GM19324 (cell line): ENCODE results near the gene VAV2.

Experiments used
- ATAC-seq: cut with Tn5 transposase; IDR thresholded peaks from one replicate; pipeline ENCODE4 v1.9.1; 2021; ENCODE audit warnings: mild to moderate bottlenecking, moderate library complexity; ENCODE audit not compliant: unreplicated experiment, low FRiP score

VAV2 gene

DNA sequence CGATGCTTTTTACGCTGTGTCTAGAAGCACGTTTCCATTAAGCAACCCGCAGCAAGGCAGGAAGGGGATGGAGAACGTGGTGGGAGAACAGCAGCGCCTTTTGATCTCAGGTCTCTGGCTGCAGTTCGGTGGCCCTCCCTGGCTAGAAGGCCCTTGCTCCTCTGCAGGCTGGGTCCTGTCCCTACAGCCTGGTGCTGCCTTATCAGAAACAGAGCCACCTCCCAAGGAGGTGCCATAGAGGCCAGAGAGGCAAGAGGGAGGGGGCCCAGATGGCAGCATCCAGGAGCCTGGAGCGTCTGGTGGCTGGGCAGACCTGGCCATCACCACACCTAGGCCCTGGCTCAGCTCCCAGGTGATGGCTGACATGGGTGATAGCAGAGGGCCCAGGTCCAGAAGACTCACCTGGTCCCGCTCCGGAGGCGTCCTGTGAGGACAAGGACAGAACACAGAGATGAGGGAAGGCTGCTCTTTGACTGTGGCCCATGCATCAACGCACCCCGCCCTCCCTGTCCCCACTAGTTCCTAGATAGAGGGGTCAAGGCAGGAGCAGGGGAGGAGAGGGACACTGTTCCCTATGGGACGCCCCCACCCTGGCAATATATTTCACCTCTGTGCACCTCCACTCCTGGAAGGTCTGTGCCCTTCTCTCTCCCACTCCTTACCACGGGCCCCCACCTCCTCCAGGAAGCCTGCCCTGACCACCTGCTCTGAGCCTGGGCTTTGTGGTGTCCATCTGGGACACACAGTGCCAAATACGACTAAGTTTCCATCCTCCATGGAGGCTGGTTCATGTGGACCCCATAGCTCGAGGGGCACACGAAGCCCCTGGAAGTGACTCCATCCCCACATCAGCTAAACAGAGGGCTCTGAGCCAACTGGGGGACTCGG lies 212.4 kb downstream of the VAV2 start:
- ATAC-seq, result no peak

DNA sequence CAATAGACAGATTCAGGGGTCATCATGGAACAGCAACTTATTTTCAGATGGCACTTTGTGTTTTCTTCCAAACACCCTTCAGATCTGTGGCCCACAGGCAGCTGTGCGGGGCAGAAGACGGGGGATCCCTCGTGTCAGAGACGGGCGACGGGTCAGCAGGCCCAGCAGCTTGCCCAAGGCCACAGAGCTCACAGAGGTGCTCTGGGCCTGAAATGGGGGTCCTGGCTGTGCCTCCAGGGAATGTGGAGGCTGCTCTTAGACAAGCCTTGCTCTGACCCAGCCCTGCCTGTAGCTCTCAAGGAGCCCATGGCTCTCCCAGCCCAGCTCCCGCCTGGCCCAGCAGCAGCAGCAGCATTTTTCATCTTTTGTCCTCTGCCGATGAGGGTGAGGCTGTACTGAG lies 213.0 kb downstream of the VAV2 start:
- ATAC-seq, result no peak

DNA sequence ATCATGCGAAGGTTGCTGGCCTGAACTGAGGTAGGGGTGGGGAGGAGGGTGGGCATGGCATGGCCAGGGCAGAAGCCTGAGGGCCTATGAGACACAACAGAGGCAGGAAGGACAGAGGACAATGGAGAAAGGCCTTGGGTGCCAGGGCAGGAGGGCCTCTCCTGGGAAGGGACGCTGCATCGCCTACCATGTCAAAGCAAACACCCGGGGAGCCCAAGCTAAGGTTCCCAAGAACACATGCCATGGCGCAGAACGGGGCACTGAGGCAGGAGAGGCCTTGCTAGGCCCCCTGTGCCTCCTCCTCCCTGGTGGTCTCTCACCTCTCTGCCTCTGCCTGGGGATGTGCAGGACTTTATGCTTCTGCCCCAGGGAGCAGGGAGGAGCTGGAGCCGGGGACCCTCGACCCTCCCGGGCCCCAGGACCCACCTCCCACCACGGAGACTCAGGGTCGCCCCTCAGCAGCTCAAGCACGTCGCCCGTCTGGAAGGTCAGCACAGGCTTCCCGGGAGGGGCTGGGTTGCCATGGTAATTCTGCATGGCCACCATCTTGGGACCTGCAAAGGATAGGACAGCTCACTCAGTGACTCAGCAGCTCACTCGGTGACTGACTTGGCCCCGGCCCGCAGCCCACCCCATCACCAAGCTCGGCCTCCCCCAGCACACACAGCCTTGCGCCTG lies 213.6 kb downstream of the VAV2 start:
- ATAC-seq, result no peak

DNA sequence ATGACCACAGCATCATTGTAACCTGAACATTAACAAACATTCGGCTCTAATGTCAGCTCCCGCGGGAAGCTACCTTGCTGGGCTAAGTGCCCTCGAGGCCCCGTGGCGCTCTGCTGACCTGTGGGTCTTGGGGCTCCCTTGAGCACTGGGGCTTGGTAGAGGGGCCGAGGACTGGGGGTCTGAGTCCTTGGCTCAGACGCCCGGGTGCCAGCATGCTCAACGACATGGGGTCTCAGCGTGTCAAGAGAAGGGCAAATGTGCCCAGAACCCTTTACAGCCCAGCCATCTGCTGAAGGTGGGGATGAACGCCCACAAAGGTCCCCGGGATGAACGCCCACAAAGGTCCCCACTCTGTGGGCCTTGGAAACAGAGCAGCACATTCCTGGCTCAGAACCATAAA lies 214.3 kb downstream of the VAV2 start:
- no peak for ATAC-seq

DNA sequence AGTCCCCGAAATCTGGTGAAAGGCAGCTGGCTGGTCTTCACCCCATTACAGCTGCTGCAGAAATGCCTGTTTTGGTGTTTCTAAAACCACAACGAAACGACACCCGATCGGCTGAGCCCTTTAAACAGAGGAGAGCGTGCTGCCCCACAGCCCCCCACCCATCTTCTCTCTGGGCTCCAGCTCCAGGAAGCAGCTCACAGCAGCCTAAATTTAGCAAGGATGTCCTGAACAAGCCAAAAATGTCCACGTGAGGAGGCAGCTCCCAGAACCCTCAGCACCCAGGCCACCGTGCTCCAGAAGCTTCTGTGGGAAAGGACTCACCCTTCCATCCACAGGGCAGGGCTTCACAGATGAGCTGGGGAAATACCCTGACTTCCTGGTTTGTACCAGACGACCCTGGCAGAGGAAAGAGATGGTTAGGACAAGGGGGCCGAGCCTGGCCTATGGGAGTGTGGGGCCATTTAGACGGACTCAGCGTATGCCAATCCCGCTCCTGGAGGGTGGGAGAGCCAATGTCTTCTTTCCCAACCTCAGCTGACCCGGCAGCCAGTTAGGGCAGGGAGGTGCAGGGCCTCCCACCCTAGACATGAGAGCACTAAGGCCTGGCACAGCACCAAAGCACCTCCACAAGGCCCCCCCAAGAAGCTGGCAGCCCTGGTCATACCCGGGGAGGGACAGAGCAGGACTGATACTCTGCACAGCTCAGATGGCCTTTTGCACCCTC lies 214.9 kb downstream of the VAV2 start:
- ATAC-seq, result no peak

DNA sequence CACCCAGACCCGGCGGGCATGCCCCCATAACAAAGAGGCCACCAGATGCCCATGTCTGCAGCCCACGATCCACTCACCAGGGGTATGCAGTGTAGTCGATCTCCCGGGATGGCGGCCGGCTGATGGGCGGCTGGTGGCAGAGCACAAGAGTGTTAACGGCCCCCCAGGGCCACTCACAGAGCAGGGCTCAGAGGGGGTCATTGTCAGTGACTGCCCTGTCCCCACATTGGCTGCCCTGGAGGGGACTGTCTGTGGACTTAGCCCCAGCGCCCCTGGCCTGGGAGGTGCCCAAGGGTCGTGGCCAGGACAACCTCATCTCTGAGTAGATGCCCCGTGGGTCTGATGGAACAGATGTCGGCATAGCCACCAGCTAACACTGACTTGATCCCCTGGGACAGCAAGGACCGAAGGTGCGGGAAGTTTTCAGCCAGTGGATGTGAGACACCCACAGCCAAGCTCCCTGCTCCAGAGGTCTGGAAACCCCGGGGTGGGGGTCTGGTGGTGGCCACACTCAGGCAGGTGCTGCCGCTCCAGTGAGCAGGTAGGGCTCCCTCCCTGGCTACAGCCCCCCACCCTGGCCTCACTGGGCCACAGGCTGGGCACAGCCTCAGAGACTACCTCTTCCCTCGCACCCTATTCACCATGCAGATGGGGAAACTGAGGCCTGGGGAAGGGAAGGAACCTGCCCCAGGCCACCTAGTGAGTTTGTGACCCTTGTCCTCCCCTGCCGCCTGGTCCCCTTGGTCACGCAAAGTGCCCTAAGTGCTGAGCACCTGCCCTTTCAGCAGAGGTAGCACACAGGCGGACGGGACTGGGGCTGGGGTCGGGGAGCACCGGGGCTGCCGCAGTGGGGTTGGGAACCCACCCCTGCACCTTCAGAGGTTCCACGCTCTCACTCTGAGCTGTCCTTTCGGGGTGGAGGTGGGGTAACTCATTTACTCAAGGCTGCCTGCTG lies 215.9 kb downstream of the VAV2 start:
- ATAC-seq, result no peak

DNA sequence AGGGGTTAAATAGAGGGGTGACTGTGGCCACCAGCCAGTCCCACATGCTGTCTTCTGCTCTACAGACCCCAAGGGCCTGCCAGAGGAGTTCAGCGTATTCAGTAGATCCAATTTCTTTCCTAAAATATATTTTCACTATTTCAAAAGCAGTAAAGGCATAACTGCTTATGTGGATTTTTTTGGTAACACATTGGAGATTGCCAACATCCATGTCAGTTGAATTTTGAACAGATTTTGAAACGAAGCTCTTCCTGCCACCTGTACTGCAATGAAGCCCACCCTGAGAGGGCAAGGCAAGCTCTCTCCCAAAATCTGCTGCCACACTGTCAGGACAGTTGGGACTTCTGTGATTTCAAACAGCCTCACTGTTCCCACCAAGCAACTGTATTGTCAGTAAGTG lies 216.8 kb downstream of the VAV2 start:
- ATAC-seq, result no peak

DNA sequence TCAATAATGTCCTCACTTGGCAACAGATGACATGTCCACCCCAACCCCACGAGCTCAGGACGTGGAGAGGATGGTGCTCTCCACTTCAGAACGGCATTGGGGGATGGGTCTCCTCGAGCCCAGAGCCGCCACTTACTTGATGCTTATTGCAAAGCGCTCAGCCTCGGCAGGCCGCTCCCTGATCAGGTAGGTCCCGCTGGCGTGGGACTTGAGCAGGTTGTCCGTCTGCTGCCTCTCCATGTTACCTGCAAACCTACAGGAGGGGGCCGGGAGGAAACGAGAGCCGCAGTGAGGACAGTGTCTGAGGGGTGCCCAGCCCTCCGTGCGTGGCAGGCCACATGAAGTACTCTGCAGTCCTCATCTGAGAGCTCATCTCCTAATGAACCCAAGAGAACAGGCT lies 217.3 kb downstream of the VAV2 start:
- ATAC-seq, result no peak

DNA sequence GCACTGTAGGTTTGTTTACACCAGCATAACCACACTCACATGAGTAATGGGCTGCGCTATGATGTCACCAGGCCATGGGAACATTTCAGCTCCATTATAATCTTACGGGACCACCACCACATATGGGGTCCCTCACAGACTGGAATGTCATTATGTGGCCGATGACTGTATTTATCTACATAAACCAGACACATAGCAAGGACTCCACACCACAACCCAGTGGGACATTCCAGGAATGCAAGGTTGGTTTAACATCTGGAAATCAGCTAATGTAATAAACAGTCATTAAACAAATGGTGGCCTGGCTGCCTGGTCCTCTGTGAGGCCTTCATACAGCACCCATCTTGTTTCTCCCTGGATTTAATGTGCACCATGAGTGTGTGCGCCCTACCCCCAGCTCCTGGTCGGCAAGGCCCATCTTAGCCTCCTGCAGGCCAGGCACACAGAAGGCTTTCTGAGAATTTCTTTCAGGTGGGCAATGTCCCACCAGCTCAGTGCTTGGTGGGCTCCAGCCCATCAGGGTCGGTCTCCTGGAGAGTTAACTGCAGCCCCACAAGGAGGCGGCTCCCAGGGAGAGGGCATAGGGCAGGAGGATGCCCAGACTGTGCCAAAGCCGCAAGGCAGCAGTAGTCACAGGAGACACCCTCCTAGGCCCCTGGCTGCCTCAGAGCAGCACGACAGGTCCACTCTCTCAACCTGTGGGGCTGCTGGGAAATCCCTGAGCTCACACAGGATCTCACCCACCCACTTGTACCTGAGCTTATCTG lies 218.1 kb downstream of the VAV2 start:
- ATAC-seq, result no peak

DNA sequence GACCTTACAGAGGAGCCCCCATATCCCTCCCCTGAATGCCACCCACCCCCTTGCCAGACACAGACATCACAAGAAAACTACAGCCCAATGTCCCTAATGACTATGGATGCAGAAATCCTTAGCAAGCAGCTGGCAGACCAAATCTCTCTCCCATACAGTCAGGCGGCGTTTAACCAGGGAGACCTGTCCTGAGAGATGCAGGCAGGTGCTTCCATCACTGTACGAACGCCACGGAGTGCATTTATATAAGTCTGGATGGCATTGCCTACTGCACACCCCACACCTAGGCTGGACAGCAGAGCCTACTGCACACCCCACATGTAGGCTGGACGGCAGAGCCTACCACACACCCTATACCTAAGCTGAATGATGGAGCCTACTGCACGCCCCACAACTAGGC lies 219.5 kb downstream of the VAV2 start:
- no peak for ATAC-seq

DNA sequence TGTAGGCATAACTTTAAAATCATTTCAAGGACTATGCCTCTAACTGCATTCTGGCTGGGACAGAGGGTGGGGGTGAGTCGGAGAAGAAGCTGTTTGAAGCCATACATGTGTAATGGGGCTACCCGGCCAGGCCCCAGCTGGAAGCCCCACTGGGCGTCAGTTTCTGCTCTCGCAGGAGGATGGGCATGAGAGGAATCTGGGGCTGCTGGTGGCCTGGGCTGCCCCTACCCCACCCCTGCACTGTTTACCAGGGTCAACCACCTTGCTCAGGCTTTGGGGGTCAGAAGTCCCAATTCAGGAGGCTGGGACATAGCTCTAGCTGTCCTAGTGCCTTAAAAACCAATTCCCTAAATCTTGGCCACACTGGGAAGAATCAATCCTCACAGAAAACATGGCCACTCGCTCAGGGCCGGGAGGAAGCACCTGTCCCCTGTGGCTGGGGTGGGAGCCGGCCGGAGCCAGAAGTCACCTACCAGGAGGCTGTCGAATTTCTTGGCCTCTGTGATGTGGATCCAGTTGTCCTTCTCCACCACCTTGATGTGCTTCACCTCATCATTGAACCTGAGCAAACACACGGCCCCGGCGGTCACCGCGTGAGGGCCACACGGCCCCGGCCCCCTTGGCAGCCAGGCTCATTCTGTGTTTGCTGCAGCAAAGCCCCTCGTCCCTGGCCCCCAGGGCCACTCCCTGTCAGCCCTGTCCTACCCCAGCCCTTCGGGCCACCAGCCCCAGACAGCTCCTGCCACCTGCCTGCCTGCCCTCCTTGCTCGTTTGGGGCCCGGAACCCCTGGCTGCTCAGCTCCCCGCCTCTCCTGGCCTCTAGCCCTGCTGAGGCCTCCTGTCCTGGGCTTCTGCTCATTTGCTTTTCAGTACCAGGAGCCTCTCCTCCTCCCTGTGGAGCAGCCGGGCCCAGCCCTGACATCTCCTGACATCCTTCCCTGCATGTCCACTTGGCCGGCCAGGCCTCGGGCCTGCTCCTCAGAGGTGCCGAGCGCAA lies 220.3 kb downstream of the VAV2 start:
- no peak for ATAC-seq

DNA sequence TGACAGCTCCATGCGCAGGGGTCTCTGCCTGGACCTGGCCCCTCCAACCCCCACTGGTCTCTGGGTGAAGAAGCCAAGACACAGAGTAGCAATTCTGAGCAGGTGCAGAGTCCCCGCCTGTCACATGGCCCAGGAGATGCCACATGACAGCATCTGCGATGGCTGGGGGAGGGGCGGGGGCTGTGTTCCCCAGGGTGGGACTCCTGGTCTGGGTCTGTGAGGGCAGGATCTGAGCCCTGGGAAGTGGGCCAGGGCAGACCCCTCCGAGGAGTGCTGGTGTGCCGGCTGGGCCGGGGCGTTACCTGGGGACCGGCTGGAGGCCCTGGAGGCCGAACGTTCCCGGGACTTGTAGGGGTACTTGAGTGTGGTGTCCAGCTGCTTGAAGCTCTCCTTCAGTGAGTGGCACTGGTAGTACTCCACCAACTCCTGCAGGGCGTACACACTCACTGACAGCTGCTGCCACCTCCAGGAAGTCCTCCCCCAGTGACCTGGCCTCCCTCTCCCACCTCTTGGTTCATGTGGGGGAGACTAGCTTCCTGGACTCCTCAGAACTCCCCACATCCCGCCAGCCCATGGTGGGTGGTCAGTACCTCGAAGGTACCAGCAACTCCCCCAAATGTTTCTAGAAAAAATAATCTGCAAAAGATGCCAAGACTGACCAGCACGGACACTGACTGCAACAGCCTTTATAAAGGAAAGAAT lies 221.9 kb downstream of the VAV2 start:
- no peak for ATAC-seq

DNA sequence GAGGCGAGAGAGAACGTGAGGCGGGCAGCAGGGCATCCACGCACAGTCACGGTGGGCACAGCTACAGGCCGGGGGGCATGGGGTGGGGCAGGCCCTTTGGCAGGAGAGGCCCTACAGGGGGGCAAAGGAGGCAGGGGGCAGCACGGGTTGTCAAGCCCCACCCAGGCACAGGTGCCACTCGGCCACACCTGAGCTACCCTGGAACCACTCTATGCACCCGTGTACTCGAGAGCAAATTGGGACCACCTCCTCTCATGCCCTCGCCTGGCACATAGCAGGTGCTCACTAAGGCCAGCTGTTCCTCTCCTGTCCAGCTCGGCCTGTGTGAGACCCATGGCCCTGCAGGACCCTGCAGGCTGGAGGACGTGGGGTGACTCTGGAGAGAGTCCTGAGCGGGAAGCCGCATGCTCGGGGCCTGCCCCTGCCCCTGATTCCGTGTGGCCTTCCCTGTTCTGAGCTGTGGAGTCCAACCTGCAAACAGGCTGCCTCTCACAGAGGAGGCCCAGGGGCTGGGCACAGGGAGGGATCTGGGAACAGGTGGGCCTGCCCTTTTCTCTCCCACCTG lies 222.5 kb downstream of the VAV2 start:
- no peak for ATAC-seq

DNA sequence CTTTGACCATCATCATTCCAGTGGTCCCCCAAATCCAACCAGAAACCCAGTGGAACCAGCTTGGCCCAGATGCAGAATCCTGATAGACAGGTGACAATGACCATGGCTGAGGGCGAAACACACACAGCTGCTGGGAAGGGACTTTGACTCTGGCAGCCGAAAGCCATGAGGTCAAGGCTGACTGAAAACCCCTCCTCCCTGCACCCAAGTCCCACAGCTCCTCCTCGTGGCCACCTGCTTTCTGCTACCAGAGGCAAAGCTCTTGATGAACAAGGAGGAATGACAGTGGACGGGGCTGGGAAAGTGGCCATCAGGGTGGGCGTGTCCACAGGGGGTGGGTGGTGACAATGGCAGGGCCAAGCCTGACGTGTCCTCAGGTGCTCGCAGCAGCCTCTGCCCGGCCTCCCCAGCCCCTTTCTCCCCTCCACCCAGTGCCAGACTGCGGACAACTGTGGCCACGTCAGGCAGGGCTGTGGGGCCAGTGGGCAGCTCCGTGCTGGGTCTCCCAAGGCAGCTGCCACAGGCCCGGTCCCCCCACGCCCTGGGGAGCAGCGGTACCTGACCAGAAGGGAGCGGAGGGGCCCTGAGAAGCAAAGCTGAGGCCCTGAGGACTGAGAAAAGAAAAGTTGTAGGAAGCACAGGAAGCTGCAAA lies 223.1 kb downstream of the VAV2 start:
- no peak for ATAC-seq

DNA sequence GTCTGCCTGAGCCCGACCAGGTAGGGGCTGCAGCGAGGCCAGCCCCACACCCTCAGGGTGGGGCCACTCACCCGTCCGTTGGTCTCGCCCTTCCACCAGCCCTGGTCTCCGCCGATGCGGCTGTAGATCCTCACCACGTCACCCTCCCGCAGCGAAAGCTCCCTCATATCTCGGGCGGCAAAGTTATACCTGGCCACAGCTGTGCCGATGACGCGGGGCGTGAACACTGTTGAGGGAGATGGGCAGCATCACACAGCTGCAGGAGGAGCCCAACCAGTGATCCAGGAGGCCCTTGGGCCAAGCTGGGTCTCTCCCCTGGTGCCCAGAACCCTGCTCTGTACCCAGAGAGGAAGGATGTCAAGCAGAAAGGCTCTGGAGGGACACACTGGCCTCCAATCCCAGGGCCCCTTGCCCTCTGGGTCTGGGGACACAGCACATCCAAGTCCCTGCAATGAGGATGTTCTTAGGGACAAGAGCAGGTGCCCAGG lies 223.7 kb downstream of the VAV2 start:
- ATAC-seq, result no peak

DNA sequence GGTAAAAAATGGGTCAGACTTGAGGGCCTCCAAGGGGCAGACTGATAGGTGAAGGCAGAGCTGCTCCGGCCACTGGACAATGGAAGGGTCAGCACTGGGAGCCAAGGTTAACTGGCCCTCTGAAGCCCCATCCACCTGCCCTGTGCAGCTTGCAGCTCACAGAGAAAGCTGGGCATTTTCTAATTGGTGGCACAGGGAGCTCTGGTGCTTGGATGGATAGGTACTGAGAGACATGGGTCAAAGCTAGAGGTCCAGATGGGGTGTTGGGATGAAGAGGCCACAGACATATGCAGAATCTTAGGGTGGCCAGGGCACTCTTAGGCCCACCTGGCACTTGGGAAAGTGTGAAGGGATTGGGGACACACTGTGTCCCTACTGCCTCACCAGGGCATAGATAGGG lies 224.5 kb downstream of the VAV2 start:
- no peak for ATAC-seq

DNA sequence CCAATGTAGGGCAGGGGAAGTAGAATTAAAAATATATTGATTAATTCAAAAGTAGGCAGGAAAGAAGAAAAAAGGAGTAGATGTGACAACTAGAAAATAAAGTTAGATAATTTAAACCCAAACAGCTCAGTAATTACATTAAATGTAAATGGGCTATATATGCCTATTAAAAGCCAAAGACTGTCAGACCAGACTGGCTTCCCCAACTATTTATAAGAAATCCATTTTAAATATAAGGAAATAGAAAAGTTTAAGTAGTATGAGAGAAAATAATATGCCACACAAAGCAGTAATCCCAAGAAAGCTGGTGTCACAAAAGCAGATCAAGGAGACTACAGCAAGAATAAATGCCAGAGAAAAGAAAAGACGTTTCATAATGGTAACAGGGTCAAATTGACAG lies 225.1 kb downstream of the VAV2 start:
- ATAC-seq, result no peak
